ENCODE measurements around the gene MANSC1.

MANSC1 gene

DNA sequence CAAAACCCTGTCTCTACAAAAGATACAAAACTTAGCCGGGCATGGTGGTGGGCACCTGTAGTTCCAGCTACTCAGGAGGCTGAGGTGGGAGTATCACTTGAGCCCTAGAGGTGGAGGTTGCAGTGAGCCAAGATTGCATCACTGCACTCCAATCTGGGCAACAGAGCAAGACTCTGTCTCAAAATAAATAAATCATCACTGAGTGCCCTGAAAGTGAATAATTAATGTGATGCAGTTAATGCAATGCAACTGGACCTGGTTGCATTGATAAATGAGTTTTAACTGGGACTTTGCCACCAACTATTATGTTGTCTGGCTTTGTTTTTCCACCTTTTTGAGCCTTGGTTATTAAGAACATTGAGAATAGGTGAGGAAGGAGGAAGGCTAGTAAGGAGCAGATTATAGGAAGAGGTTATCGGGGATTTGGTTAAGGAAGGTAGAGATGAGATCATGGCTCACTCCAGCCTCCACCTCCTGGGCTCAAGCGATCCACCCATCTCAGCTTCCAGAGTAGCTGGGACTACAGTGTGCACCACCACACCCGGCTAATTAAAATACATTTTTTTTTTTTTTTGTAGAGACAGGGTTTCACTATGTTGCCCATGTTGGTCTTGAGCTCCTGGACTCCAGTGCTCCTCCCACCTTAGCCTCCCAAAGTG, 14.9 kb upstream of the MANSC1 start:
- no peak for ATAC-seq
- TF ChIP-seq ZFP30 (CRISPR knock-in tag; IDR thresholded peaks at IDR 0.05) (no peak), ARNTL (CRISPR knock-in tag; IDR thresholded peaks at IDR 0.05; ENCODE audit: borderline replicate concordance, low read depth) (no peak), ZFP3 (CRISPR knock-in tag; IDR thresholded peaks at IDR 0.05) (no peak), ZC3H10 (CRISPR knock-in tag; IDR thresholded peaks at IDR 0.05) (no peak)
- TF ChIP-seq, protein P1, sequence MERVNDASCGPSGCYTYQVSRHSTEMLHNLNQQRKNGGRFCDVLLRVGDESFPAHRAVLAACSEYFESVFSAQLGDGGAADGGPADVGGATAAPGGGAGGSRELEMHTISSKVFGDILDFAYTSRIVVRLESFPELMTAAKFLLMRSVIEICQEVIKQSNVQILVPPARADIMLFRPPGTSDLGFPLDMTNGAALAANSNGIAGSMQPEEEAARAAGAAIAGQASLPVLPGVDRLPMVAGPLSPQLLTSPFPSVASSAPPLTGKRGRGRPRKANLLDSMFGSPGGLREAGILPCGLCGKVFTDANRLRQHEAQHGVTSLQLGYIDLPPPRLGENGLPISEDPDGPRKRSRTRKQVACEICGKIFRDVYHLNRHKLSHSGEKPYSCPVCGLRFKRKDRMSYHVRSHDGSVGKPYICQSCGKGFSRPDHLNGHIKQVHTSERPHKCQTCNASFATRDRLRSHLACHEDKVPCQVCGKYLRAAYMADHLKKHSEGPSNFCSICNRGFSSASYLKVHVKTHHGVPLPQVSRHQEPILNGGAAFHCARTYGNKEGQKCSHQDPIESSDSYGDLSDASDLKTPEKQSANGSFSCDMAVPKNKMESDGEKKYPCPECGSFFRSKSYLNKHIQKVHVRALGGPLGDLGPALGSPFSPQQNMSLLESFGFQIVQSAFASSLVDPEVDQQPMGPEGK (CRISPR knock-in tag; IDR thresholded peaks at IDR 0.05; ENCODE audit: borderline replicate concordance), result no peak

DNA sequence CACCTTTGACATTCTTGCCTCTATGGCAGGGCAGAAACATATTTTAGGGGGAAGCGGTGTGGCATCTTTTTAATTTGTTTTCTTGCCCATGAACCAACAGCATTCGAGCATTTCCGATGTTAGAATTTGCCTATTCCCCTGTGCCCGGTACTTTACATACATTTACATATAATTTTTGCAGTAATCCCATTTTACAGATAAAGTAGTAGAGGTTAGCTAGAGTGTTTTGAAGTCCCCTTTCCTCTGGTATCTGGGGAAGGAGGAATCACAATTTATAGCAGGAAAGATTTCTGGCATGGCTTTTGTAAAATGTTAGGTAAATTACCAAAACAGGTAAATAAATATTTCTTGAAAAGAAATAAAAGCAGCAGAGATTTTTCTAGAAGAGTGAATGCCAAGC, 8.5 kb upstream of the MANSC1 start:
- ATAC-seq, result no peak
- TF ChIP-seq ZC3H10 (CRISPR knock-in tag; IDR thresholded peaks at IDR 0.05), result no peak
- no peak for TF ChIP-seq SNAI2 (CRISPR knock-in tag; IDR thresholded peaks at IDR 0.05)
- no peak for TF ChIP-seq CSDC2 (CRISPR knock-in tag; IDR thresholded peaks at IDR 0.05)
- TF ChIP-seq BACH2 (CRISPR knock-in tag; IDR thresholded peaks at IDR 0.05; ENCODE audit: borderline replicate concordance), result no peak
- no peak for TF ChIP-seq RARB (CRISPR knock-in tag; IDR thresholded peaks at IDR 0.05)
- TF ChIP-seq, protein P1 (CRISPR knock-in tag; IDR thresholded peaks at IDR 0.05; ENCODE audit: borderline replicate concordance), result no peak
- no peak for TF ChIP-seq ARNTL (CRISPR knock-in tag; IDR thresholded peaks at IDR 0.05; ENCODE audit: borderline replicate concordance, low read depth)
- no peak for TF ChIP-seq ZFP3 (CRISPR knock-in tag; IDR thresholded peaks at IDR 0.05)
- no peak for TF ChIP-seq OSR1 (CRISPR knock-in tag; IDR thresholded peaks at IDR 0.05)
- TF ChIP-seq, protein P2, sequence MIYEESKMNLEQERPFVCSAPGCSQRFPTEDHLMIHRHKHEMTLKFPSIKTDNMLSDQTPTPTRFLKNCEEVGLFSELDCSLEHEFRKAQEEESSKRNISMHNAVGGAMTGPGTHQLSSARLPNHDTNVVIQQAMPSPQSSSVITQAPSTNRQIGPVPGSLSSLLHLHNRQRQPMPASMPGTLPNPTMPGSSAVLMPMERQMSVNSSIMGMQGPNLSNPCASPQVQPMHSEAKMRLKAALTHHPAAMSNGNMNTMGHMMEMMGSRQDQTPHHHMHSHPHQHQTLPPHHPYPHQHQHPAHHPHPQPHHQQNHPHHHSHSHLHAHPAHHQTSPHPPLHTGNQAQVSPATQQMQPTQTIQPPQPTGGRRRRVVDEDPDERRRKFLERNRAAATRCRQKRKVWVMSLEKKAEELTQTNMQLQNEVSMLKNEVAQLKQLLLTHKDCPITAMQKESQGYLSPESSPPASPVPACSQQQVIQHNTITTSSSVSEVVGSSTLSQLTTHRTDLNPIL (CRISPR knock-in tag; IDR thresholded peaks at IDR 0.05; ENCODE audit: low read depth), result no peak
- no peak for TF ChIP-seq ZNF565 (CRISPR knock-in tag; conservative IDR thresholded peaks at IDR 0.05; ENCODE audit: low read depth)
- TF ChIP-seq, protein P3, sequence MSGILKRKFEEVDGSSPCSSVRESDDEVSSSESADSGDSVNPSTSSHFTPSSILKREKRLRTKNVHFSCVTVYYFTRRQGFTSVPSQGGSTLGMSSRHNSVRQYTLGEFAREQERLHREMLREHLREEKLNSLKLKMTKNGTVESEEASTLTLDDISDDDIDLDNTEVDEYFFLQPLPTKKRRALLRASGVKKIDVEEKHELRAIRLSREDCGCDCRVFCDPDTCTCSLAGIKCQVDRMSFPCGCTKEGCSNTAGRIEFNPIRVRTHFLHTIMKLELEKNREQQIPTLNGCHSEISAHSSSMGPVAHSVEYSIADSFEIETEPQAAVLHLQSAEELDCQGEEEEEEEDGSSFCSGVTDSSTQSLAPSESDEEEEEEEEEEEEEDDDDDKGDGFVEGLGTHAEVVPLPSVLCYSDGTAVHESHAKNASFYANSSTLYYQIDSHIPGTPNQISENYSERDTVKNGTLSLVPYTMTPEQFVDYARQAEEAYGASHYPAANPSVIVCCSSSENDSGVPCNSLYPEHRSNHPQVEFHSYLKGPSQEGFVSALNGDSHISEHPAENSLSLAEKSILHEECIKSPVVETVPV (CRISPR knock-in tag; IDR thresholded peaks at IDR 0.05), result no peak
- no peak for TF ChIP-seq ZFP30 (CRISPR knock-in tag; IDR thresholded peaks at IDR 0.05)
- TF ChIP-seq ZNF70 (CRISPR knock-in tag; IDR thresholded peaks at IDR 0.05), result no peak
- TF ChIP-seq ESRRG (CRISPR knock-in tag; IDR thresholded peaks at IDR 0.05), result no peak
- TF ChIP-seq, protein P4, sequence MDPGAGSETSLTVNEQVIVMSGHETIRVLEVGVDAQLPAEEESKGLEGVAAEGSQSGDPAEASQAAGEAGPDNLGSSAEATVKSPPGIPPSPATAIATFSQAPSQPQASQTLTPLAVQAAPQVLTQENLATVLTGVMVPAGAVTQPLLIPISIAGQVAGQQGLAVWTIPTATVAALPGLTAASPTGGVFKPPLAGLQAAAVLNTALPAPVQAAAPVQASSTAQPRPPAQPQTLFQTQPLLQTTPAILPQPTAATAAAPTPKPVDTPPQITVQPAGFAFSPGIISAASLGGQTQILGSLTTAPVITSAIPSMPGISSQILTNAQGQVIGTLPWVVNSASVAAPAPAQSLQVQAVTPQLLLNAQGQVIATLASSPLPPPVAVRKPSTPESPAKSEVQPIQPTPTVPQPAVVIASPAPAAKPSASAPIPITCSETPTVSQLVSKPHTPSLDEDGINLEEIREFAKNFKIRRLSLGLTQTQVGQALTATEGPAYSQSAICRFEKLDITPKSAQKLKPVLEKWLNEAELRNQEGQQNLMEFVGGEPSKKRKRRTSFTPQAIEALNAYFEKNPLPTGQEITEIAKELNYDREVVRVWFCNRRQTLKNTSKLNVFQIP (CRISPR knock-in tag; IDR thresholded peaks at IDR 0.05; ENCODE audit: borderline replicate concordance, low read depth), result no peak

DNA sequence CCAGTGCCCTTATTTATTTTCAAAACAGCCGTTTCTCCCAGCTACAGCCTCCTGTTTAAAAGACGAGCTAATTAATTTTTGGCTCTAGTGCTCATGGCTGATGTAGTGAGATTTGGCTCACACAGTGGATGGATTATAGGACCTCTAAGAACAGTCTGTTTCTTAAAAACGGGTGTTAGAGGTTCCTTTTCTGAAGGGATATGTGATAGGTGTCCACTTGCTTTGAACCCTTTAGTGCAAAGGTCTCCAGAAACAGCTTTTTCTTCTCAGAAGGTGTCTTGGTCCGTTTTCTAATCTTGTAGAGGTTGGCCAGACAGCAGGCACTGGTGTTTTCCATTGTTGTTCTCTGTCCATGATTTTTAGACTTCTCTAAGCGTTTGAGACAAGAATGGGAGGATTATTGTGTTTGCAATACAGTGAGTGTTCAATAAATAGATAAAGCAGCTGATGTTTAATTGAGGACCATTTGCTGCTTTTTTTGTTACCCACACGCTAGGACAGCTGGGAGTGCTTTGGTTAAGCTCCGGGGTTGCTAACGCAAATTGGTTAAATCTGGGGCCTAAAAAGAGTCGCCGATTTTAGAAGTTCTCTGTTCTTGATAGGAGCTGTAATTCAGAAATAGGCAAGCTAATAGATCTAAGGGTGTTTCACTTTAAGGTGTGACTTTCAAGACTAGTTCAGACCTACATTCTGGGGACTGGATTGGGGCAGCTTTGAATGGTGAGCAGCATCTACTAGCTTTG, 7.8 kb upstream of the MANSC1 start:
- ATAC-seq, result peak; percentile 1; the same call in 1 of the 3 replicates
- TF ChIP-seq ISL1 (CRISPR knock-in tag; IDR thresholded peaks at IDR 0.05) (no peak), SNAI2 (CRISPR knock-in tag; IDR thresholded peaks at IDR 0.05) (no peak), ZFP3 (CRISPR knock-in tag; IDR thresholded peaks at IDR 0.05) (no peak), TCF4 (CRISPR knock-in tag; IDR thresholded peaks at IDR 0.05; ENCODE audit: borderline replicate concordance) (no peak), GLIS3 (CRISPR knock-in tag; IDR thresholded peaks at IDR 0.05) (no peak), ZNF8 (CRISPR knock-in tag; IDR thresholded peaks at IDR 0.05) (no peak), TOX (CRISPR knock-in tag; IDR thresholded peaks at IDR 0.05; ENCODE audit: borderline replicate concordance) (no peak), PPARA (CRISPR knock-in tag; IDR thresholded peaks at IDR 0.05; ENCODE audit: borderline replicate concordance) (no peak), ZFP30 (CRISPR knock-in tag; IDR thresholded peaks at IDR 0.05) (no peak), RARB (CRISPR knock-in tag; IDR thresholded peaks at IDR 0.05) (no peak), ZNF70 (CRISPR knock-in tag; IDR thresholded peaks at IDR 0.05) (no peak), ZC3H10 (CRISPR knock-in tag; IDR thresholded peaks at IDR 0.05) (no peak)
- TF ChIP-seq, protein P3 (CRISPR knock-in tag; IDR thresholded peaks at IDR 0.05), result no peak
- TF ChIP-seq, protein P1 (CRISPR knock-in tag; IDR thresholded peaks at IDR 0.05; ENCODE audit: borderline replicate concordance), result no peak
- TF ChIP-seq, protein P4 (CRISPR knock-in tag; IDR thresholded peaks at IDR 0.05; ENCODE audit: borderline replicate concordance, low read depth), result no peak
